GM19324 (cell line): ENCODE measurements around the gene VGLL4.
A peak's percentile ranks its signal among the peaks of the same experiment; 100 is the strongest.
"Not testable (repeated sequence)": the region's sequence is repeated elsewhere in the genome, so short reads cannot be mapped to it uniquely, and the experiment has no call there.

Experiments
- ATAC-seq: cut with Tn5 transposase; IDR thresholded peaks from one replicate; pipeline ENCODE4 v1.9.1; 2021; ENCODE audit warnings: mild to moderate bottlenecking, moderate library complexity; ENCODE audit not compliant: unreplicated experiment, low FRiP score

Gene VGLL4

DNA sequence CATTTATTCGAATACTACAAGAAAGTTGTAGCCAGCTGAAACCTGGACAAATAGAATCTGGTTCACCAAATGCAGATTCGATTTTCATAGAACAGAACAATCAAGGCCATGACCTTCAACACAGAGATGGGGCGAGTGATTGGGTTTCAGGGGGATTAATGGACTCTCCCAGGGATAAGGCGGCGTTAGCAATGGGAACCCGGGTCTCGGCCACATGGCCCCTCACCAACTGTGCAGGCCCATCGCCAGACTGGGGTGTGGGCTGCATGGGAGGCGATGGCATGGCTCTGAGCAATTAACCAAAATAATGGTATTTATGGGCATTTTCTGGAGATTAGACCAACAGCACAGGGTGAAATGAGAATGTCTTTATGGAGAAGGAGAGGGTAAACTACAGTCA, 34.2 kb downstream of the VGLL4 start:
- ATAC-seq: no peak

DNA sequence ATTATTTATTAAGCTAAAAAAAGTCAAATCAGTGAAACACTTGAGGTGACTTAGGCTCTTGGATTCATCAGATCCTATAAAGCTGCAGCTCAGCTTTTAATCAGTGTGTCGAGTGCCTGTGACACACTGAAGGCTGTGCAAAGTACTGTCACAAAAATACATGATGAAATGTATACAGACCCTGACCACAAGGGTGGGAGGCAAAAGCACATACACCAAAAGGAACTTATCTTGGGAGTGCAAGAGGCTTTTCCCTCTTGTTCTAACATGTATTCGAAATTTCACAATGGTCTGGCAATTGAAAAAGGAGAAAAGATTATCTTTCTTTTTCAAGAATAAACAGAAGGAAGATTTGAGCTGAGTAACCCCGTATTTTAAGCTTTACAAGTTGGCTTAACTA, 35.9 kb downstream of the VGLL4 start:
- no peak for ATAC-seq

DNA sequence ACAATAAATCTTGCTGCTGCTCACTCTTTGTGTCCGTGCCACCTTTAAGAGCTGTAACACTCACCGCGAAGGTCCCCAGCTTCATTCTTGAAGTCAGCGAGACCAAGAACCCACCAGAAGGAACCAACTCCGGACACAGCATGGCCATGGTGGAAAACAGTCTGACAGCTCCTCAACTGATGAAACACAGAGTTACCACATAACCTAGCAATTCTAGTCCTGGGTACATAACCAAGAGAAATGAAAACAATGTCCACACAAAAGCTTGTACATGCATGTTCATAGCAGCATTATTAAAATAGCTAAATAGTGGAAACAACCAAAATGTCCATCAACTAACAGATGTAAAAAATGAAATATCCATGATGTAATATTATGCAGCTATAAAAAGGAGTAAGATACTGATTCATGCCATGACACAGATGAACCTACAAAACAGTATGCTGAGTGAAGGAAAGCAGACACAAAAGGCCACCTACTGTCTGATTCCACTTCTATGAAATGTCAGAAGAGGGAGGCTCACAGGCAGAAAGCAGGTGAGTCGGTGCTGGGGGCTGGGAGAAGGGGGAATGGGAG, 36.8 kb downstream of the VGLL4 start:
- no peak for ATAC-seq

DNA sequence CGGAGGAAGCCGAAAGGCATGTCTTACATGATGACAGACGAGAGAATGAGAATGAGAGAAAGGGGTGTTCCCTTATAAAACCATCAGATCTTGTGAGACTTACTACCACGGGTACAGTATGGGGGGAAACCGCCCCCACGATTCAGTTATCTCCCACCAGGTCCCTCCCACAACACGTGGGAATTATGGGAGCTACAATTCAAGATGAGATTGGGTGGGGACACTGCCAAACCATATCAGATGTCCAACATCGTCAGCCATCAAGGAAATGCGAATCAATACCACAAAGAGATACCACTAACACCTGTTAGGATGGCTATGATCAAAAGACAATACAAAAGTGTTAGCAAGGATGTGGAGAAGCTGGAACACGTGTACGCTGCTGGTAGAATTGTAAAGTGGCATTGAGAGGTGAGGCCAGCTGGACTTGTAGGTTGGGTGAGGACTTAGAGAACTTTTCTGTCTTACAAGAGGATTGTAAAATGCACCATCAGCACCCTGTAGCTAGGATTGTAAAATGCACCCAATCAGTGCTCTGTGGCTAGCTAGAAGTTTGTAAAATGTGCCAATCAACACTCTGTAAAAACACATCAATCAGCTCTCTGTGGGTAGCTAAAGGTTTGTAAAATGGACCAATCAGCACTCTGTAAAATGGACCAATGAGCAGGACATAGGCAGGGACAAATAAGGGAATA, 37.5 kb downstream of the VGLL4 start:
- no peak for ATAC-seq

DNA sequence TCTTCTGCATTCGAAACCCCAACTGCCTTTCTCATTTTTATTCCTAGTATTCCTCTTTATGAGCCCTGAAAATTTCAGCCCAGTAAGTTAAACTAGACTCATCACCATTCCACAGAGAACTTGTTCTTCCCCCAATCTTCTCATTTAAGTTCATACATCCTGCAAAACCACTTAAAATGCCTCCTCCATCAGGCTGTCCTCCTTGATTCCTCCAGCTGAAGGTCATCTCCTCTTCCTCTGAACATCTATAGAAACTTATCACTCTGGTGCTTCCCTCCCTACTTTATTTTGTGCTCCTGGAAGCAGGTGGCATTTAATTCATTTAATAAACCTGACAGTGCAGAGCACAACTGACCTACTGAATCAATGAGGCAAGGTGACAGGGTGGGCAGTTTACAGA, 38.3 kb downstream of the VGLL4 start:
- no peak for ATAC-seq

DNA sequence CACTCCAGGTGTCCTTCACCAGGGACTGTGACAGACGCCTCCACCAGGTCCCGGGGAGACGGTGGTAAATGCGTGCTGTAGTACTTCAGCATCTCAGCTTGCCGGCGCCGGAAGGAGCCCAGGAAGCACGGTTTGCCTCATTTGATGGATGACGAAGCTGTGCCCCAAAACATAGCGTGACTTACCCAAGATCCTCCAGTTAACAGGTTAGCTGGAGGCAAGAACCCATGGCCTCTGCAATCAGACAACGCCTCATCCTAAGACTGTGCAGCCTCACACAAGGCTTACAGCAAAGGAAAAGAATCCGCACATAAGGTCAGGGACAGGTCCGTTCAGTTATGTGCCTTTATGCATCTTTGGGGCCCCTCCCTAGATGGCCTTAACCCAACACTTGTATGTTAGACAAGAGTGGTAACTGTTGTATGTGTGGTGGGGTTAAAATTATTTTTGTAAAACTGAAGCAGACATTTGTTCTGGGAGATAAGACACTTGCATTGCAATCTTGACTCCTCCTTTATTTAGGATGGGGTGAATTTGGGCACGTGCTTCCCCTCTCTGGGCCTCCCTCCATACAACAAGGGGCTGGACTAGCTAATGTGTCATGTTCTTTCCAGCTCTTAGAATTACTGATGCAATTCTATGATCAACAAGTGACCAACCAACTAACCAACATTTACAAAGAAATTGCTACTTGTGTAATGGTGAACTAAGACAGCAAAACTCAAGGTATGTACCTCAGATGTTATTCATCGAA, 39.4 kb downstream of the VGLL4 start:
- ATAC-seq: no peak

DNA sequence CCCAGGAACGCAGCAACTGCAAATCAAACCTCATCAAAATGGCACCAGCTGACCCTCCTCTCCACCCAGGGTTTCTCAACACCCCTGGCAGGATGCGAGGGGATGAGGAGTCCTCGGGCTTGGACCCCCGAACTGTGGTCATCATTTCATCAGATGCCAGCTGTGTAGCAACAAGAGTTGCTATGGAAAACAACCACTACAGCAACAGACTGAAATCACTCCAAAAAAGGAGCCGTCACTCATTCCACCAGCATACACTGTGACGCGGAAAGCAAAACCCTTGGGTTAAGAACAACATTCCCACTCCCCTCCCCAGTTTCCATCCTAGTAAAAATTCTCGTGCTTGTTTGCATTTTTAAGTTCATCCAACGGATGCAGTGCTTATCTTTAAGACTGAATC, 40.1 kb downstream of the VGLL4 start:
- ATAC-seq: no peak

DNA sequence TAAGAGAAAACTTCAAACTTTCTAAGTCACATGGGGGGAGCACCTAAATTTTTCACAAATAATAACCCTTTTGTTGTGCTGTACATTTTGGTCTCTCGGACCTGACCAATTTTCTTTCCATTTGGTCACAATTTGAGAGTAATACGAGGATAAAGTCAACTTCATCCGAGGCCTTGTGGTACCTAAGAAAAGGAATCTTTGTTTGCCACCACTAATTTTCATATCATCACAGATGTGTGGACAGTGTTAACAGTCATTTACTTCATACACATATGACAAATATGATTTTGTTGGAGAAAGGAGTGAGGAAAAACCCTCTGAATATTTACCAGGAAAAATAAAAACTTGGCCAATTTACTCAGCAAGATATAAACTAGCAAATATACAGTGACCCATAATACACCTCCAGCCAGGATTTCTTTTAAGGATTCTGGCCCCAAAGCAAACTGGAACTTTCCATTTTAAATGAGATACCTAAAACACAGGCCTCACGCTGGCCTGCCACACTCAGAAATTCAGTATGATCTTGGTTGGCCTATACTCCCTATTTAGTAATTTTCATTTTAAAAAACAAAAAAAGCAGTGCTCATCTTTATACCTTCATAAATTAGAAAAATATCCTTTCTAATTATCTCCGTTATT, 40.7 kb downstream of the VGLL4 start:
- ATAC-seq: no peak

DNA sequence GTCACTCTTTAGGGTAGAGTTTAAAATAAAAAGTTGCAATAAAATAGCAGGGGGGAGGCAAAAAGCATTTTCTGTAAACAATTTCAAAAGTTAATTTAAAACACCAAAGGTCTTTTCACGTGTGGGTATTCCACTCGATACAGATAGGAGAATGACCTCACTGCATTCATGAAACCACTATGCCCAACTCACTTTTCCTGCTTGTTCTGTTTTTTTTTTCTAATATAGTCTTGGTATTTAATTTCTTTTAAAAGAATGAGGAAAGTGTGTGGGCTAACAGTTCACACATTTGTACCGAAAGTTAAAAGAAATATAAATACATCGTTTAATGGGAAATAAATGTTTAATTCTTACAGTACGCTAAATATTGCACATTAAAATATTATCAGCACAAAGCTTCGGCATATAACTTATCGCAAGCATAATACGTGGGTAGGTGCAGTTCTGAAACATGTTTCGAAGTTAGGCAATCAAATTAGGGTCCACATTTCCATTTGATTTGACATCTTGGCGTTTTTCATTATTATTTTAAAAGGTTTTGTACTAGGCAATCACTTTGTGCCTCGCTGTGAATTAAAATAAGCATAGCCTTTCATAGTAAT, 41.4 kb downstream of the VGLL4 start:
- ATAC-seq: no peak

DNA sequence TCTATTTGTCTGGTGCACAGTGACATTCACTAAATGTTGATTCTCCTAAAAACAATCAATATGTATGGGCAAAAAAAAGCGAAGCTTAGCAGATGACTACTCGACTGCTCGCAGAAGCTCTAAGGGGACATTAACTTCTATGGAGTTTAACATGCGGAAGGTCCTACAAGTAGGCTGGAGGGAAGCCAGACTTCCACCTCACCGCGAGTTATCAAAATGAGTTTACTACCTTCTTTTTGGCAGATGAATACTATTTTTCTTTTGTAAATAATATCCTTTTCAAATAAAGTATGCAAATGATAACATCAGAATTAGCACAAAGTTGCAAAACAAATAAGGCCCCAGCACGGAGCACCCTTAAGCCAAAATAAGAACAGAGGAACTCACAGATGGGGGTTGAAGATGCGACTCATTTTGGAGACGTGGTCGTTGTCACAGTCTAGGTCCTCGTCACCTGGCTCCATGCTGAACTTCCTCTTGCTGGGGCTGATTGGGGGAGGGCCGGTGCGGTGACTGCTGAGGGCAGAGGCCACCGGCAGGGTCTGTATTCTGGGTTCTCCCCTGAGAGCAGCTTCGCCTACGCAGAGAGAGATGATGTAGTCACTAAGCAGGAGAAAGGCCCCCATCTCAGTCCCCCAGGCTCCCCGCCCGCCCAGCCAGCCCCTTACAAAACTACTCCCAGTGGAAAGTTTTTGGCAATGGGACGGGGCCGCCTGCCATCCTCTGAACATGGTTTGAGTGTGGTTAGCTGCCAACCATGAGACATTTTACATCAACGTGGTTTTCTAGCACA, 42.1 kb downstream of the VGLL4 start:
- ATAC-seq: peak; percentile 55

DNA sequence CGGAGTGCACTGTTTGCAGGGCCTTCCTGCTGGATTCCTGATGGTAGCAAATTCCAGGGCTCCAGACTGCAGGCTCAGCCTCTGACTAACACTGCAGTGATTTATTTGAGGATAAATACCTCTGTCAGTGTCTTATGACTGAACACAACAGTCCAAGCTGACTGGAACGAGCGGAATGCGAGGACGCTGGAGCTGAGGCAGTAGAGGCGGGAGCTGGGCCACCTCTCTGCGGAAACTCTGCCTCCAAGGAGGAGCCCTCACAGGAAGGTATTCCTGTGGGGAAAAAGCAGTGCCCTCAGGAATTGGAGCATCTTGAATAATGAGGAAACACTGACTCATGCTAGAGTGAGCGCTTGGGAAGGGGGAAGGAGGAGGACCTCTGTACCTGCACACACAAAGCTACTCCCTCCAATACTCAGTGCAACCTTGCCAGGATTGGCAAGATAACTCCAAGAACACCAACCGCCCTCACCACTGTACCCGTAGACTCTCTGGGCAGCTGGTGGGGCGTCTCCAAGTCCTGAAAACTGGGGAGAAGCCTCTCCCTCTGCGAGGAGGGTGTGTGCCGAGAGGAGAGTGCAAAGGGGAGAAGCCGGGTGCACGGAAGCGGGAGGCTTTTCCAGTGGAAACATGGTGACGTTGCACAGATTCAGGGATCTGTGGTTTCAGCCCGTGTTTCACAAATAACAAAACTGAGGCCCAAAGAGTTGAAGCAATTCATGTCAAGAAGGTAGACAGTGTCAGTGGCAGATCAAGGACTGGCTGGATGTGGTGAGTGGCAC, 43.0 kb downstream of the VGLL4 start:
- no peak for ATAC-seq

DNA sequence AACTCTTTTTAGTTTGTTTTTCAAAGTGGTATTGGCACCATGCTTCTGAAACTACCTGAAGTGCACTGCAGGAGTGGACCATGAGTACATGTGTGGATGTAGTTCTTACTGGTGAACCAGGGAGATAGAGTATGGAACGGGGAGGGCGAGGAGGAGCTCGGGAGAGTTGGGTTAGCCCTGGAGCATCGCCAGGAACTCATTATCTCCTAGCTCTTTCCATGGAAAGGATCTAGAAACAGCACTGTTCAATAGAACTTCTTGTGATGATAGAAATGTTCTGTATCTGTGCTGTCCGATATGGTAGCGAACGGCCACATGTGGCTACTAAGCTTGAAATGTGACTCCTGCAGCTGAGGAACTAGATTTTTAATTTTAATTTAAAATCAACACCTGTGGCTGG, 47.3 kb downstream of the VGLL4 start:
- ATAC-seq: no peak

DNA sequence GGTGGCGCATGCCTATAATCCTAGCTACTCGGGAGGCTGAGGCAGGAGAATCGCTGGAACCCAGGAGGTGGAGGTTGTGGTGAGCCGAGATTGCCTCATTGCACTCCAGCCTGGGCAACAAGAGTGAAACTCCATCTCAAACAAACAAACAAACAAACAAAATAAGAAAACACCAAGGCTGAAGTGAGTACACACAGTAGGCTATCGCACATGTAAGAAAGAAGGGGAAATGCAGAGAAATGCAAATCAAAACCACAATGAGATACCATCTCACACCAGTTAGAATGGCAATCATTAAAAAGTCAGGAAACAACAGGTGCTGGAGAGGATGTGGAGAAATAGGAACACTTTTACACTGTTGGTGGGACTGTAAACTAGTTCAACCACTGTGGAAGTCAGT, 48.7 kb downstream of the VGLL4 start:
- ATAC-seq: not testable (repeated sequence)

DNA sequence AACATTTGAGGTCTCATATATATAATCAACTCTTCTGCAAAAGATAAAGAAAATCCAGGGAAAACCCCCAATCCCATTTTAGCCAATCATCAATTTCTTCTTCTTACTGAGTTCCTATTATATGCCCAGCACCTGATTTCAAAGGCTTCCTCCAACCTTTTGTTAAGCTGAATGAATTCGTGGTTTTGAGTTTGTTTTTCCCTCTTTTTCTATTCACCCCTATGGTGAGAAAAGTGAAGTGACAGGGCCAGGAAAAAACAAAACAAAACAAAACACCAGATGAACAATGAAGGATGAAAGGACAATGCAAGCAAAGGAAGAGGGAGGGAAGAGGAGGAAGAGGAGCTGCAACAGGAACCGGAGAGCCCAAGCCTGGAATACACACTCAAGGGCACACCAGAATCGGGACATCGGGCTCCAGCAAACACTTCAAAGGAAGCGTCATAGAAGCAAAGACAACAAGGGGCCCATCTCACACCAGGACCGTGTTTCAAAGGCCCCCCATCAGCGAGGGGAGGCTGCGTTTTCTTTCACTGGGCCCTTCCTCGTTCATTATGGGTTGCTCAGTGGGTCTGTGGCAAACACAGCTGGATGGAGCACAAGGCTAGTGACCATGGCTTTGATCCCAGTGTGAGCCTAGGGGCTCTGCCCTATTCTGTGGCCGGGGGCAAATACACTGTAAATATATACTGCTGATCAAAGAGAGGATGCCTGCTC, 50.2 kb downstream of the VGLL4 start:
- ATAC-seq: no peak

DNA sequence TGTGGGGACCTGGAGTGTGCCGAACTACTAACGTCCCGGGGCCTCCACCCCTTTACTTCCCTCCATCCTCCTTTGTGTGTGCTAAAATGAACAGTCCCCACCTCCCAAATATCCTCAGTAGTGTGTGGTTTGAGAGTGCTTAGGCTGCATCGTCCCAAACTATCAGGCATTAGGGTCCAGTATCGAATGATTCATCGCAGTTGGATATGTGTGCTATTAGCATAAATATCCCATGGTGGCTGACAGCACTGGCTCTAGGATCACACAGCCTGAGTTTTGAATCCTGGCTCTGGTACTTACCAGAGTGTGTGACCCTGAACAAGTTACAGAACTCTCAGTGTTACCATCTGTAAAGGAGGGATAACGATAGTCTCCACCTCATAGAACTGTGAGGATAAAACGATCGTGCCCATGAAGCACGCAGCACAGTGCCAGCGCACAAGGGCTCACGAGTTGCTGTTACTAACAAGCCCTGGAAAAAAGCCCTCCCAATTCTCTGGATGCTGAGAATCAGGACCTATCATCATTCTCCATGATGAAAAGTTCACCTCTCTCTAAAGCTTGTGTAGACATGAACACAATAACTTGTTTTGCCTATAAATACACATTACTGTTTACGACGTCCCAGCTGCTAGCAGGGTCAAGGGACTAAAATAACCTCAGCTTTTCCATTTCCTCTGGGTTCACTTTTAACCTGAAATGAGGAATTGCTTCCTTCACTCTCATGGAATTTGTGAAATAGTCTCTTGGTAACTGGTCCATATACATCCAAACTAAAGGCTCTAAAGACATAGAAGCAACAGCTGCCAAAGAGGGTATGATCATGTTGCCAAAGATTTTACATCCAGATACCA, 51.0 kb downstream of the VGLL4 start:
- ATAC-seq: no peak

DNA sequence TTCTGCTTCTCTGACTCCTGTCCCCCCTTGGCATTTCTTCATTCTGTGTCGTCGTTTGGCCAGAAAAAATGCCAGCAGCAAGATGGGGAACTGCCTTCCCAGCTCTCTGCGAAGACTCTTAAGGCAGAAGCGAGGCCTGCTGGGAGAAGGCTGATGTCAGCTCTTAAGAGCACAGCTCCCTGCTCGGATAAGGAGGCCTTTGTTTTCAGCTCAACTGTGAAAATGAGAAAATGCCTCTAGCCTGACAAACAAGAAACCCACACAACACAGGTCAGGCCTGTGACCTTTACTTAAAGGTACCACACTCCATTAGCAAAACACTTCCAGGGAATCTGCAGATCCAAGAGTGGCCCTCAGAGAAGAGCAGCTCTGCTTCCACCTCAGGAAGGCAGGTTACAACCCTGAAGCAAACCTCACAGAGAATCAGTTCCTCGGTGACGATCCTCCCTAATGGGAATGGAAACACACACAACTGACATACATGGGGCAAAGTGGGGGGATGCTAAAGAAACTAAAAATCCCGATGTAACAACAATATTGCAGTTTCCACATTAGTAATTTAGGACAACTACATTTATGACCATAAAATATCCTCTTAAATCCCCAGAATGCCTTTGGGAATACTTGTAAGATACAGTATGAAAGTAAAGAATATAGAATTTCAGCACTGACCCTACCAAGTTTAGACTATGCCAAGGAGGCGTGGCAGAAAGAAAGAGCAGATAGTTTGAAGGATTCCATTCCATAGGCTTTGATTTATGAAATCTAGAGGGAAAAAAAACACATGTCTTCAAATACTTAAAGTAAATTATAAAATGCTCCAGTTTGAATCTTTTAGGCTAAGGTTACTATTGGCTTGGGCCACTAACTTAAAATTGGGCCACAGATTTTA, 52.1 kb downstream of the VGLL4 start:
- no peak for ATAC-seq

DNA sequence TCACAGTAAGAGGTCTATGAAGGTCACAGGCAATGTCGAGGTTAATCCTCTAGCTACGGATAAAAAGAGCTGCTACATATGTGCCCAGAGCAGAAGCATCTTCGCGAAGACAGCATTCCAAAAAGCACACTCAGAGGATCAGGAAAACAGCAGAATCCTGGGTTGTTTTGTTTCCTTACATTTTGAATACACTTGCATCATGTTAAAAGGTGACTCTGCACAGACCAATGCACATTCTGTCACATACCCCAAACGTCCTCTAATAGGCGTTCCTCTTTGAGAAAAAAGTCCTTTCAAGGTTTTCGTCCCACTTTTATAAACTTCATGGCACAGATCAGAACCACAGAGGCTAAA, 52.7 kb downstream of the VGLL4 start:
- ATAC-seq: no peak
